ENCODE measurements around the gene UFSP2.

DNA sequence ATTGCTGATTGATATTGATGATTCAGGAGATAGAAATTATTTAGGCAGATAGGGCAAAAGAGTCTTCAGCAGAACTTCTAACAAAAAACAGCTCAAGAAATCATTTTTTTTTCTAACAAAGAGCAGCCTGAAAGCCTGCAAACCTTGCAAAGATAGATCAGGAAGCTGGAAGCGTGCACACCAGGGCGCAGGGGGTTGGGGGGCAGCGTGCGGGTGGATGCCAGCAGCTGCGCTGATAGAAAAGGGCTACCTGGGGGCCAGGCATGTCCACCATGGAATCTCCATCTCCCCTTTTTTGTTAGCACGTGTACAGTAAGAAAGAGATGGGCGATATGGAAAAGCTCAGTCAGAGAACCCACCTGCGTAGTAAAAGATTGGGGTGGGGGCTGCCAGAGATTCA, 47.5 kb upstream of the UFSP2 start:
- TF ChIP-seq CTCF (IDR thresholded peaks at IDR 0.05): no peak
- TF ChIP-seq ZFX (IDR thresholded peaks at IDR 0.05; ENCODE audit: borderline replicate concordance): no peak

Data from 22Rv1 (cell line).